Caco-2 (cell line): ENCODE data around the gene ZRANB3. TPM values are rescaled to one million over a fixed set of nuclear protein-coding genes. Genes with fewer than 3 reads are reported as not detected.

Experiments
- BruUV-seq: library from RNA; stranded (reverse); fragments of 400-500 nt; replicated peaks from 2 replicates; lab custom pipeline; 2021; lab: Mats Ljungman, UMichigan
- CTCF ChIA-PET: fragments of 300-600 bp; sonication (Branson Sonifier 250); formaldehyde crosslinking; loops from one replicate; lab custom pipeline; 2022; ENCODE audit warnings: antibody characterized with exemption; lab: Charles Lee
- POLR2A ChIA-PET: fragments of 300-600 bp; sonication (Branson Sonifier 250); formaldehyde crosslinking; loops from one replicate; lab custom pipeline; 2022; ENCODE audit warnings: antibody characterized with exemption; lab: Charles Lee
- DNase-seq, 2 experiments: peaks; one replicate each; pipeline versions ENCODE4 v3.0.0 to v3.0.0-alpha.2; 2020 to 2022
- H3K27me3 ChIP-seq: replicated peaks from 2 replicates; pipeline ENCODE4 v1.6.0; 2011; ENCODE audit warnings: low read length; ENCODE audit not compliant: control insufficient read depth, insufficient read depth
- H3K36me3 ChIP-seq: 2 replicates; pipeline ENCODE4 v1.5.1; 2011; ENCODE audit warnings: low read length; ENCODE audit not compliant: control insufficient read depth, insufficient read depth
- H3K4me1 ChIP-seq: fragments of 250-450 bp; sonication (Bioruptor Pico); 2 replicates; pipeline ENCODE4 v1.5.1; 2020; ENCODE audit warnings: mild to moderate bottlenecking
- H3K4me3 ChIP-seq: 2 replicates; pipeline ENCODE4 v1.5.1; 2011; ENCODE audit warnings: low read depth, mild to moderate bottlenecking, control low read depth, low read length
- H3K9me3 ChIP-seq: fragments of 250-450 bp; sonication (Bioruptor Pico); 2 replicates; pipeline ENCODE4 v1.5.1; 2020; ENCODE audit warnings: mild to moderate bottlenecking, moderate library complexity
- H3K27ac Mint-ChIP-seq: one replicate; pipeline ENCODE4 v1.8.0; 2022; ENCODE audit warnings: mixed read lengths; ENCODE audit not compliant: unreplicated experiment
- H3K27me3 Mint-ChIP-seq: one replicate; pipeline ENCODE4 v1.8.0; 2022; ENCODE audit warnings: mixed read lengths; ENCODE audit not compliant: insufficient read depth, unreplicated experiment
- H3K36me3 Mint-ChIP-seq: one replicate; pipeline ENCODE4 v1.8.0; 2022; ENCODE audit warnings: mild to moderate bottlenecking, mixed read lengths; ENCODE audit not compliant: insufficient read depth, unreplicated experiment
- H3K4me1 Mint-ChIP-seq: one replicate; pipeline ENCODE4 v1.8.0; 2022; ENCODE audit warnings: low read depth, mixed read lengths; ENCODE audit not compliant: unreplicated experiment
- H3K4me3 Mint-ChIP-seq: one replicate; pipeline ENCODE4 v1.8.0; 2022; ENCODE audit warnings: mild to moderate bottlenecking, moderate library complexity, mixed read lengths; ENCODE audit not compliant: unreplicated experiment
- H3K9me3 Mint-ChIP-seq: one replicate; pipeline ENCODE4 v1.8.0; 2022; ENCODE audit warnings: mixed read lengths; ENCODE audit not compliant: unreplicated experiment
- CTCF ChIP-seq, 2 experiments: fragments of 200-600 bp in 1 of 2; IDR thresholded peaks; 1 replicate in 1 of 2; 2 replicates in 1 of 2; pipeline versions ENCODE4 v1.5.1 to v1.8.0; 2011 to 2022; ENCODE audit warnings: antibody characterized with exemption in 1 of 2, control low read depth in 1 of 2, inconsistent platforms in 1 of 2, low read depth in 1 of 2, low read length in 1 of 2, mild to moderate bottlenecking in 1 of 2, moderate library complexity in 1 of 2; ENCODE audit not compliant: insufficient read depth in 1 of 2, severe bottlenecking in 1 of 2, unreplicated experiment in 1 of 2
- intact Hi-C: fragments of 100-400 bp; cut with micrococcal nuclease; formaldehyde crosslinking; loops from one replicate; pipeline ENCODE4 v1.10.0; 2022; ENCODE audit not compliant: unreplicated experiment
- total RNA-seq: library from RNA; stranded (reverse); gene quantifications from 2 replicates; pipeline ENCODE4 v1.2.3, GENCODE V29; 2022

The ZRANB3 gene
- total RNA-seq, 1 experiment from 2014 or later: 17.0 TPM

DNA sequence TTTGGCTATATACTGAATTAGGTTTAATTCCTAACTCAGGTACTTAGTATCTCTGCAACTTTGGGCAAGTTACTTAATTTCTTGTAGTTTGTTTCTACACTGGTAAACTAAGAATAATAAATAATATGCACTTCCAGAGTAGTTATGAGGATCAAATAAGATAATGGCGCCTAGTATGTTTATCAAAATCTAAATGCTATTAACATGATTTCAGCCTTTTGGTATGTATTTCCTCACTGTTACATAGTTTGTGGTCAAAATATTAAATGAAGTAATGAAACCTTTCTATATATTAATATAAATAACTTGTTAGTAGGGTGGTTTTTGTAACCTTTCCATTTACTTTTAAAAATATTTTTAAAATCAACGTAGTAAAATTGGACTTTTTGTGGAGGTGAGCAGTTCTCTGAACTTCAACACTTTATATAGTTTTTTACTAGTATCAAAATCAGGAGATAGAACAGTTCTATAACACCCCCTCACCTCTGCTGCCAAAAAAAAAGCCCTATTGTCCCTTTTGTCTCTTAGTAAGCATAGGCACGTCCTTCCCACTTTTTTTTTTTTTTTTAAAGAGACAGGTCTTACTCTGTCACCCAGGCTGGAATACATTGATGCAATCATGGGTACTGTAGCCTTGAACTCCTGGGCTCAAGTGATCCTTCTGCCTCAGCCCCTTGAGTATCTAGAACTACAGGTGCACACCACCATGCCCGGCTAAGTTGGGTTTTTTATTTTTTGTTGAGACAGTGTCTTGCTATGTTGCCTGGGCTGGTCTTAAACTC, 434.2 kb downstream of the ZRANB3 start:
- H3K4me3 Mint-ChIP-seq: no peak overlapping the region

DNA sequence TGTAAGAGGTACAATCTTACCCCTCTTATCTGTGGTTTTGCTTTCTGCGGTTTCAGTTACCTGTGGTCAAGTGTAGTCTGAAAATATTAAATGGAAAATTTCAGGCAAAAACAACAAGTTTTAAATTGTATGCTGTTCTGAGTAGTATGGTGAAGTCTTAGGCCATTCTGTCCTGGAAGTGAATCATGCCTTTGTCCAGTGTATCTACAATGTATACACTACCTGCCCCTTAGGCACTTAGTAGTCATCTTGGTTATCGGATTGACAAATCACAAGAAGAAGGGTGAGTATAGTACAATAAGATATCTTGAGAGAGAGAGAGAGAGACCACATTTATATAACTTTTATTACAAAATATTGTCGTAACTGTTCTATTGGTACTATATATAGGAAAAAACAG, 435.4 kb downstream of the ZRANB3 start:
- Mint-ChIP-seq H3K27ac (no peak overlapping the region), H3K9me3 (no peaks in the 10 kb centered on the region), H3K36me3 (peaks cover 32% of the 10 kb centered on the region), H3K27me3 (no peaks in the 10 kb centered on the region), H3K4me3 (no peak overlapping the region), H3K4me1 (peaks cover 35% of the 10 kb centered on the region)
- H3K4me3 ChIP-seq: no peak overlapping the region
- no TSS peak for BruUV-seq
- H3K36me3 ChIP-seq: no peaks in the 10 kb centered on the region
- no peak for TF ChIP-seq CTCF (IDR thresholded peaks at IDR 0.05; ENCODE audit: insufficient read depth in 1 of 2, low read depth in 1 of 2, low read length in 1 of 2, severe bottlenecking in 1 of 2, unreplicated experiment in 1 of 2)
- ChIA-PET CTCF (no interaction called here), POLR2A (no interaction called here)
- H3K9me3 ChIP-seq: no peaks in the 10 kb centered on the region
- DNase-seq: no peak
- H3K4me1 ChIP-seq: peaks cover 38% of the 10 kb centered on the region
- no peaks in the 10 kb centered on the region for H3K27me3 ChIP-seq
- intact Hi-C loops: no loop called here

More for the DNA sequence above, 434.2 kb downstream of the ZRANB3 start:
- TF ChIP-seq CTCF (IDR thresholded peaks at IDR 0.05; ENCODE audit: insufficient read depth in 1 of 2, low read depth in 1 of 2, low read length in 1 of 2, severe bottlenecking in 1 of 2, unreplicated experiment in 1 of 2): no peak
- DNase-seq: no peak
- Mint-ChIP-seq H3K4me1 (peaks cover 25% of the 10 kb centered on the region), H3K36me3 (peaks cover 34% of the 10 kb centered on the region), H3K9me3 (peaks cover 5% of the 10 kb centered on the region), H3K27me3 (no peaks in the 10 kb centered on the region), H3K27ac (no peak overlapping the region)
- H3K36me3 ChIP-seq: no peaks in the 10 kb centered on the region
- intact Hi-C loops: no loop called here
- no TSS peak for BruUV-seq
- no peaks in the 10 kb centered on the region for H3K27me3 ChIP-seq
- ChIA-PET CTCF (no interaction called here), POLR2A (no interaction called here)
- peaks cover 26% of the 10 kb centered on the region for H3K4me1 ChIP-seq
- H3K9me3 ChIP-seq: no peaks in the 10 kb centered on the region
- no peak overlapping the region for H3K4me3 ChIP-seq

GRCh38 chr2:135094508-135094907, 436.5 kb downstream of the ZRANB3 start:
- Histone ChIP-seq H3K36me3 (no peaks in the 10 kb centered on the region; the same call in 1 of the 2 replicates), H3K9me3 (no peaks in the 10 kb centered on the region; the same call in 1 of the 2 replicates), H3K4me3 (no peak overlapping the region), H3K4me1 (peaks cover 44% of the 10 kb centered on the region), H3K27me3 (no peaks in the 10 kb centered on the region)
- no peak overlapping the region for H3K27ac Mint-ChIP-seq
- CTCF ChIA-PET: no interaction called here
- peaks cover 35% of the 10 kb centered on the region for H3K4me1 Mint-ChIP-seq
- no peaks in the 10 kb centered on the region for H3K27me3 Mint-ChIP-seq
- H3K4me3 Mint-ChIP-seq: no peak overlapping the region
- no peak for TF ChIP-seq CTCF (IDR thresholded peaks at IDR 0.05; ENCODE audit: insufficient read depth in 1 of 2, low read depth in 1 of 2, low read length in 1 of 2, severe bottlenecking in 1 of 2, unreplicated experiment in 1 of 2)
- H3K9me3 Mint-ChIP-seq: no peaks in the 10 kb centered on the region
- intact Hi-C loops: no loop called here
- BruUV-seq: no TSS peak
- no peak for DNase-seq
- H3K36me3 Mint-ChIP-seq: peaks cover 28% of the 10 kb centered on the region
- POLR2A ChIA-PET: no interaction called here
